22Rv1 (cell line): ENCODE data around the gene RAB27B.
A peak's percentile ranks its signal among the peaks of the same experiment; 100 is the strongest.

Experiments used
- H3K27ac ChIP-seq: fragments of 450-650 bp; 2 replicates; pipeline ENCODE4 v1.5.1; 2017
- CTCF ChIP-seq: fragments of 450-650 bp; IDR thresholded peaks from 2 replicates; pipeline ENCODE4 v1.5.1; 2017; ENCODE audit warnings: mild to moderate bottlenecking
- ZFX ChIP-seq: fragments of 450-650 bp; IDR thresholded peaks from 2 replicates; pipeline ENCODE4 v1.6.1; 2017; ENCODE audit warnings: antibody characterized with exemption, borderline replicate concordance

The RAB27B gene, protein sequence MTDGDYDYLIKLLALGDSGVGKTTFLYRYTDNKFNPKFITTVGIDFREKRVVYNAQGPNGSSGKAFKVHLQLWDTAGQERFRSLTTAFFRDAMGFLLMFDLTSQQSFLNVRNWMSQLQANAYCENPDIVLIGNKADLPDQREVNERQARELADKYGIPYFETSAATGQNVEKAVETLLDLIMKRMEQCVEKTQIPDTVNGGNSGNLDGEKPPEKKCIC

GRCh38 chr18:54828281-54828881, at the start of gene RAB27B:
RAB27B (plus strand) TSS chr18:54828477; CDS start chr18:54877586, 49,109 bp downstream.
- no peak for TF ChIP-seq ZFX
- peak; percentile 9; the same call in 1 of the 2 replicates for TF ChIP-seq CTCF
- H3K27ac ChIP-seq: peak within 1 kb of the TSS; percentile 96

- H3K27ac ChIP-seq: no peak overlapping the region
- TF ChIP-seq ZFX: no peak
- no peak for TF ChIP-seq CTCF
Observed at GRCh38 chr18:54780285-54780861, 47.9 kb upstream of the RAB27B start.

GRCh38 chr18:54780970-54781369, 47.3 kb upstream of the RAB27B start:
- no peak overlapping the region for H3K27ac ChIP-seq
- TF ChIP-seq CTCF (no peak), ZFX (no peak)

DNA sequence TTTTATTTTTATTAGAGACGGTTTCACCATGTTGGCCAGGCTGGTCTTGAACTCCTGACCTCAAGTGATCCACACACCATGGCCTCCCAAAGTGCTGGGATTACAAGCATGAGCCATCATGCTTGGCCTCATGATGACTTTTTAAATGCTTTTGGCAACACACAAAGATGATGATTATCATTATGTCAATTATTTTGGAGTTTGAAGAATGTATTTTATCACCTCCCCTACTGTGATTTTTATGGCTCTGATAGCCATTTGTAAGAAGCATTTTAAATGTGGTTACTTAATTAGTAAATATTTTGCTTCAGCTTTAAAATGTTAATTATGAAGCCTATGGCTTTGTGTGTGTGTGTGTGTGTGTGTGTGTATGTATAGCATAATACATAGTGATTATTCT, 45.1 kb upstream of the RAB27B start:
- no peak for TF ChIP-seq CTCF
- TF ChIP-seq ZFX: no peak
- H3K27ac ChIP-seq: no peak overlapping the region

GRCh38 chr18:54786206-54786605, 42.1 kb upstream of the RAB27B start:
- TF ChIP-seq CTCF (no peak), ZFX (no peak)
- no peak overlapping the region for H3K27ac ChIP-seq

GRCh38 chr18:54787121-54787520, 41.2 kb upstream of the RAB27B start:
- TF ChIP-seq CTCF (no peak), ZFX (no peak)
- H3K27ac ChIP-seq: no peak overlapping the region

DNA sequence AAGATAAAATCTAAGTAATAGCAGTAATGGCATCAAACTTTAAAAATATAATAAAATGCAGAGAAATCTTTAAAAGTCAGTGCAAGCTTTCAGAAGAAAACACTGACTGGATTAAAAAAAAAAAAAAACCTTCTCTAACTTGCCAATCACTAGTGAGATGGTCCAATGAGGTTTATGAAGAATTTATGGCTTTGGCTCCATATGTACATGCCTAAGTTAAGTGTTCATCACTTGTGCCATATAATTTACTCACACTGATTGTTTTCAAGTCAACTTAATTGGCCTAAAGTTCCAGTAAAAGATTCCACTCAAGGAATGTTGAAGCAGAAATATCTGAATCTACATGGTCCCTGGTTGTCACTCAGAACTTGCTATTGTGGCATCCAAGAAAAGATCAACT, 40.7 kb upstream of the RAB27B start:
- H3K27ac ChIP-seq: no peak overlapping the region
- TF ChIP-seq ZFX (no peak), CTCF (no peak)
